Stimulated activated CD8-positive, alpha-beta memory T cell treated with anti-CD3 and anti-CD28 coated beads, Interleukin-4, amount 100 ng/mL, for 4 hours (primary cell): Measurements from ENCODE around the gene ZNF362.
"Not testable (repeated sequence)": the region's sequence is repeated elsewhere in the genome, so short reads cannot be mapped to it uniquely, and the experiment has no call there.

Experiments used
- DNase-seq, 2 donors: peaks; one replicate each; pipeline ENCODE4 v3.0.0-alpha.2; 2020; ENCODE audit warnings: low read depth in 2 of 2, low spot score in 1 of 2

The ZNF362 gene

DNA sequence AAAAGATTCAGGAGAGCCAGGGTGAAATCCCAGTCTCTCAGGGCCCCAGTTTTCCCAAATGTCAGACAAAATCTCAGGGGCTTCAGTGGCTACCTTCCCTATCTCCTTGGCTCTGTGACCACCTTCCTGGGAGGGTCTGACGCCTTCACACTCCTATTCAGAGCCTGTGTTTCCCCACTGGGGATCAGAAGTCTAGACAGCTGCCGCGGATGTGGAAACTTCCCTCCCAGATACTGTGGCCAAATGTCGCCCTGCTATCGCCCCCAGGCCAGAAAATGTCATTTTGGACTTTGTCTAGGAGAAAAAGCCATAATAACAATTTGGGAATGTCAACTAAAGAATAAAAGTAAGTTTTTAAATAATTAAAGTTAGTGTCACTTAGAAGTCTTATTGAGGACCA, 48.7 kb downstream of the ZNF362 start:
- DNase-seq: no peak

- DNase-seq: no peak
These were observed 49.7 kb downstream of the ZNF362 start for GRCh38 chr1:33305816-33306652.

DNA sequence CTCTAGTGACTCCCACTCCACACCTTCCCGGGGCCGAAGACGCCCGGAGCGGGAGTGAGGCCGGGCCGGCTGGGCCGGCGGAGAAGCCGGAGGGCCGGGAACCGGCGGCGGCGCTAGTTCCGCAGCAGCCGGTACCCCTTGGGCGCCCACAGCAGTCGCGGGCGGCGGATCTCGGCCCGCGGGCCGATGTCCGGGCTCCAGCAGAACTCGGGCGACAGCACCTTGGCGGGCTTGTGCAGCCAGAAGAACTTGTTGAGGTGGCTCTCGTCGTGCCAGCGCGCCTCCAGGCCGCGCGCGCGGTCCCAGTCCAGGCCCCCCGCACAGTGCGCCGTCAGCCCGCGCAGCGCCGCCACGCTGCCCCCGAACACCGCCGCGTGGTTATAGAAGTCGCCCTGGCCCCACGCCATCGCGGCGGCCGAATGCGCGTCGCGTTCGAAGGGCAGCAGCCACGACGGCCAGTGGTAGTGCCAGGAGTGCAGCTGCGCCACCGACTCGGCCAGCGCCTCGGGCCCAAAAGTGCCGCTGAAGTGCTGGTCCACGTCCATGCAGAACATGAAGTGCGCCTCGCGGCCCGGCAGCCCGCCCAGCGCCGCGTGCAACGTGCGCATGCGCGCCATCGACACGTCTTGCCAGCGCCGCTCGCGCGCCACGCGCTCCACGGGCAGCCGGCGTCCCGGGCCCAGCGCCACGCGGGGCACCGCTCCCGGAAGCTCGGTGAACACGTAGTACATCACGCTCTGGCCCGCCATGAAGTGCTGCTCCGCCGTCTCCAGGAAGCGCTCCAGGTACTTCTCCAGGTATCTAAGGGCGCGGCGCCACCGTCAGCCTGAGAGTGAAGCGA, 50.6 kb downstream of the ZNF362 start:
- no peak for DNase-seq

GRCh38 chr1:33307494-33307864, 51.2 kb downstream of the ZNF362 start:
- no peak for DNase-seq

DNA sequence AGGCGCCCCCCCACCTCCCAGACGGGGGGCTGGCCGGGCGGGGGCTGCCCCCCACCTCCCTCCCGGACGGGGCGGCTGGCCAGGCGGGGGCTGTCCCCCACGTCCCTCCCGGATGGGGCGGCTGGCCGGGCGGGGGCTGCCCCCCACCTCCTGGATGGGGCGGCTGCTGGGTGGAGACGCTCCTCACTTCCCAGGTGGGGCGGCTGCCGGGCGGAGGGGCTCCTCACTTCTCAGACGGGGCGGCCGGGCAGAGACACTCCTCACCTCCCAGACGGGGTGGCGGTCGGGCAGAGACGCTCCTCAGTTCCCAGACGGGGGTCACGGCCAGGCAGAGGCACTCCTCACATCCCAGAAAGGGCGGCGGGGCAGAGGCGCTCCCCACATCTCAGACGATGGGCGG, 53.1 kb downstream of the ZNF362 start:
- not testable (repeated sequence) for DNase-seq

GRCh38 chr1:33310702-33311101, 54.4 kb downstream of the ZNF362 start:
- no peak for DNase-seq

DNA sequence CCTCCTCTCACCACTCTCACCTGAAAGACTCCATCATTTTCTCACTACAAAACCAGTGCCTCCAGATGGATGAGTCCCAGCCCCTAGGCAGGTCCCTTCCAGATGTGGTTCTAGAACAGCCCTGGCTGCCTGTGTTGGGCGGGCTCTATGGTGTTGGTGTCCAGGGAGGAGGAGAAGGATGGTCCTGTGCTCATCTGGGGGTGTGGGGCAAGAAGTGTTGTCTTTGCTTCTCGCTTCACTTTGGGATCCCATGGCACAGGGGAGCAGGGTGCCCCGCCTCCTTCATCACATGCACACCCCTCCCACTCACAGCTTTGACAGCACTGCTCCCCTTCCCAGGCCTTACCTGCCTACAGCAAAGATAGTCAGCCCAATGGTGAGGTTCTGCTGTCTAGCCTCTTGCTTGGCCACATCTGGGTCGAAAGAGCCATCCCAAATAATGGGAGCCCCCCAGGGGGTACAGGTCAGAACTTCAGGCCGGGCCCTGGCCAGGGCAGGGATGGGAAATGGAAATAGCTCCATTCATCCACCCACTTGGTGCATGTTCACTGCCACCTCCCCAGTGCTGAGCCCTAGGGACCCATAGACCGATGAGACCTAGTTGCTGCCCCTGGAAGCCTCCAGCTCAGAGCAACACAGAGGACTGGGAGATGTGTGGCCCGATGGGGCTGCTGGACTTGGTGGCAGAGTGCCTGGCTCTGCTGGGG, 55.6 kb downstream of the ZNF362 start:
- DNase-seq: no peak

GRCh38 chr1:33312413-33312749, 56.1 kb downstream of the ZNF362 start:
- no peak for DNase-seq

- DNase-seq: no peak
These were observed 58.1 kb downstream of the ZNF362 start for GRCh38 chr1:33314416-33314815.

GRCh38 chr1:33316601-33317000, 60.3 kb downstream of the ZNF362 start:
- no peak for DNase-seq

DNA sequence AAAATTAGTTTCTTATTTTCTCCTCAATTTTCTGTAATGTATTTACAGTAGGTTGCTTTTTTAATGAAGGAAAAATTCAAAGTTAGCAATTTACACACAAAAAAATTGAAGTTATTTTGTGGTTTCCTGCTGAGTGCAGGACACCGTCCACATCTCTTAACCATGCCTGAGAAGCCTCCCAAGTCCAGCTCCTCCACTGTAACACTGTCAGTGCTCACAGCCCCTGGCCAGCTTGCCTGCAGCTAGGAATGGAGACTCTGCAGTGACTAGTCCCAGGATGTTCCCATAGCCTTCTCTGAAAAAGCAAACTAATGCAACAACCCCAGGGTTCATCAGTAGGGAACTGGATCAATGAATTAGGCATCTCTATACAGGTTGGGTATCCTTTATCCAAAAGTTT, 61.1 kb downstream of the ZNF362 start:
- DNase-seq: no peak

- no peak for DNase-seq
These were observed 61.7 kb downstream of the ZNF362 start for GRCh38 chr1:33317946-33318345.

GRCh38 chr1:33319186-33319948, 63.1 kb downstream of the ZNF362 start:
- DNase-seq: no peak

- no peak for DNase-seq
These were observed 63.8 kb downstream of the ZNF362 start for GRCh38 chr1:33319949-33320618.

DNA sequence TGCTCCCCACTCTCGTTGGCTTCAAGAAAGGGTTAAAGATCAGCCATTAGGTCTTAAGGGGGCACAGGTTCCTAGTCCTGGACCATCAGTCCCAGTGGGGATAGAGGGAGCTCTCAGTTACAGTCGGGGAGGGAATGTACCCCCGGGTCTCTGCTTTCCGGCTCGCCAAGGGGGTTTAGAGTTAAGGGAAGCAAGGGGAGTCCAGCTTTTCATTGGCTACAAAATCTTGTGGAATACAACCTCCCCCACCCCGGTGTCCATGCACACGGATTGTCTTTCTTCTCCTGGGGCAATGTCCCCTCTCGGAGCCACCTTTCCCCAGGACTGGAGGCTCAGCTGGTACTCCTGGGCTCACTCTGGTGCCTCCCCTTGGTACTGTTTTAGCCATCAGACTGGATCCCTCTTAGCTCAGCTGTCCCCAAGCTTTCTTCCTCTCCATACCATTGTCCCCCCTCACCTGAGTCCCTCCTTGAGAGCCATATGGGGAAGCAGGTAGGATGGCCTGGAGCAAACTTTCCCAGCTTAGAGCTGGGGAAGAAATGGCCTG, 64.4 kb downstream of the ZNF362 start, which contains the start of gene A3GALT2:
TSS of gene A3GALT2 (minus strand) at position 480 of the 547 bp plus-strand sequence. CDS start at position 480, 0 bp downstream.
- DNase-seq: no peak

- DNase-seq: no peak
These were observed 64.9 kb downstream of the ZNF362 start for GRCh38 chr1:33321178-33321577.

DNA sequence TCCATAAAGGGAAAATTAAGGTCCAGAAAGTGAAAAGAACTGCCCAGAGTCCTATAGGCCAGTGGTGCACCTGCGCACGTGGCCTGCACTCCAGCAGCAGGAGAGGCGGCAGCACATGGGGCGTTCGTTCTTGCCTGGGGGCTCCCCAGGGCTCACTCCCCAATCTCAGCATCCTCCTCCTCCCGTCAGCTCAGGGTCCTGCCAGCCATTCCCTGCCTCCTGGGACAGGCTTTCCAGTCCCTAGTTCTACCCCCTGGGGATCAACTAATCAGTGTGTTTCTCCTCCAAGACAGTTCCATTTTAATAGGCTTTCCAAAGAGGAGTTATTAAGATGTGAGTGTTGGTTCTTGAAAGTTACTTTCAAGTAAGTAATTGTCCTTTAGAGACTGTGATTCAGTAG, 65.8 kb downstream of the ZNF362 start:
- DNase-seq: no peak

- DNase-seq: no peak
These were observed 66.7 kb downstream of the ZNF362 start for GRCh38 chr1:33322870-33323585.

GRCh38 chr1:33323663-33324477, 67.6 kb downstream of the ZNF362 start:
- DNase-seq: no peak
